Measurements from ENCODE around the gene MEPE. TPM values are rescaled to one million over a fixed set of nuclear protein-coding genes. Genes with fewer than 3 reads are reported as not detected.
A peak's percentile ranks its signal among the peaks of the same experiment; 100 is the strongest.

Gene MEPE
- total RNA-seq, 3 donors from 2014 or later, result not detected

DNA sequence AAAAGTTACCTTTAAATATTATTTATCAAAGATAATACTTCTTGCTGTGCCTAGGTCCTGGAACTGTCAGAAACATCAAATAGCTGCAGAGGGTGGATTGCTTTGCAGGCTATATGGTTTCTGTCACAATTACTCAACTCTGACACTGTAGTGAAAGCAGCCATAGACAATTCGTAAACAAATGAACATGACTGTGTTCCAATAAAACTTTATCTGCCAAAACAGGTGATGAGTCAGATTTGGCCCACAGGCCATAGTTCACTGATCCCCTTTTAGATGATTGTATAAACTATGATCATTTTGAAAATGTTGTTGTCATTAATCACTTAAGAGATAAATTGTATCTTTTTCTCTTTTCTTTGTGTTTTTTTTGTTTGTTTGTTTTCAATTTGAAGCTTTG, 8.4 kb upstream of the MEPE start:
- H3K9me3 Mint-ChIP-seq, result no peaks in the 10 kb centered on the region
- ATAC-seq (no peak), DNase-seq (no peak)
- peaks cover 9% of the 10 kb centered on the region for H3K27me3 Mint-ChIP-seq (ENCODE audit: low read depth)
- H3K4me1 Mint-ChIP-seq (ENCODE audit: low read depth), result no peaks in the 10 kb centered on the region
- H3K4me3 Mint-ChIP-seq, result no peak overlapping the region
- no peaks in the 10 kb centered on the region for H3K36me3 Mint-ChIP-seq (ENCODE audit: insufficient read depth)

- Mint-ChIP-seq H3K4me3 (no peak overlapping the region), H3K36me3 (ENCODE audit: insufficient read depth) (no peaks in the 10 kb centered on the region), H3K4me1 (ENCODE audit: low read depth) (no peaks in the 10 kb centered on the region), H3K27me3 (ENCODE audit: low read depth) (peaks cover 6% of the 10 kb centered on the region), H3K9me3 (no peaks in the 10 kb centered on the region)
- DNase-seq, result no peak
- ATAC-seq, result no peak
These were observed 1.6 kb downstream of the MEPE start for GRCh38 chr4:87834401-87834800.

DNA sequence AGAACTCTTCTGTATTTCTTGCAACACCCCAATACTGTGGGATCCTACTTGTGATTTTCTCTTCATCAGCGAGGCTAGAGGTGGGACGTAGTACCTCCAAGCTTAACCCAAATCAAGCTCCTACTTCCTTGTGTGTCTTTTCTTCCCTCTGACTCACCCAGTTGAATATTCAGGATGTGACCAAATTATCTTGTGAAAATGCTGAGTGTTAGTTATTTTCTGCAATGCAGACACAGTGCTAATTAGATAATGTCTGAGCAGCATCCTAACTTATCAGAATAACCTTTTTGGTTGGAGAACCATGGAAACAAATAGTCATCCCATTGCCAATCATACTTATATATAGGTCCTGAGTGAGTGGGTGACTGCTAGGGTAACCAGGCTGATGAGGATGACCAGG, 2.4 kb downstream of the MEPE start:
- H3K36me3 Mint-ChIP-seq (ENCODE audit: insufficient read depth), result no peaks in the 10 kb centered on the region
- no peaks in the 10 kb centered on the region for H3K9me3 Mint-ChIP-seq
- peaks cover 3% of the 10 kb centered on the region for H3K27me3 Mint-ChIP-seq (ENCODE audit: low read depth)
- H3K4me3 Mint-ChIP-seq, result no peak overlapping the region
- no peak for ATAC-seq
- no peaks in the 10 kb centered on the region for H3K4me1 Mint-ChIP-seq (ENCODE audit: low read depth)
- no peak for DNase-seq

DNA sequence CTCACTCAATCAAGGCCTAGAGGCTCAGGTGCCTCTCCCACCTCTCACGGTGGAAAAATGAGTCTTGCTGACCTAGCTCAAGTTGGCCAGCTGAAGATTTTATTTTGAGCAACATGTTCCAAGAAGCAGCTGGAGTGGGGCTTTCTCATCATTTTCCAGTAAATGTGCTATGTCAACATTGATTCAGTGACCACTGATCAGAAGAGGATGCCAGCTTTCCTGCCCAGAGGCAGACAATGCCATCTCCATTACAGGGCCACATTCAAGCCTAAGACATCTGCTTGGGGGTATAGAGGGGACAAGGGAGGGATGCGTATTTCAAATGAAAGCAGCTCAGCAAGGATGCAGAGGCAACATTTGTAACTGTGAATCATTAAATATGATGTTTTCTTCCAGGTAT, 3.0 kb downstream of the MEPE start:
- no peak overlapping the region for H3K4me3 Mint-ChIP-seq
- no peaks in the 10 kb centered on the region for H3K4me1 Mint-ChIP-seq (ENCODE audit: low read depth)
- no peaks in the 10 kb centered on the region for H3K36me3 Mint-ChIP-seq (ENCODE audit: insufficient read depth)
- peaks cover 7% of the 10 kb centered on the region for H3K27me3 Mint-ChIP-seq (ENCODE audit: low read depth)
- ATAC-seq (no peak), DNase-seq (no peak)
- no peaks in the 10 kb centered on the region for H3K9me3 Mint-ChIP-seq

GRCh38 chr4:87838205-87838604, 5.4 kb downstream of the MEPE start:
- no peaks in the 10 kb centered on the region for H3K9me3 Mint-ChIP-seq

DNA sequence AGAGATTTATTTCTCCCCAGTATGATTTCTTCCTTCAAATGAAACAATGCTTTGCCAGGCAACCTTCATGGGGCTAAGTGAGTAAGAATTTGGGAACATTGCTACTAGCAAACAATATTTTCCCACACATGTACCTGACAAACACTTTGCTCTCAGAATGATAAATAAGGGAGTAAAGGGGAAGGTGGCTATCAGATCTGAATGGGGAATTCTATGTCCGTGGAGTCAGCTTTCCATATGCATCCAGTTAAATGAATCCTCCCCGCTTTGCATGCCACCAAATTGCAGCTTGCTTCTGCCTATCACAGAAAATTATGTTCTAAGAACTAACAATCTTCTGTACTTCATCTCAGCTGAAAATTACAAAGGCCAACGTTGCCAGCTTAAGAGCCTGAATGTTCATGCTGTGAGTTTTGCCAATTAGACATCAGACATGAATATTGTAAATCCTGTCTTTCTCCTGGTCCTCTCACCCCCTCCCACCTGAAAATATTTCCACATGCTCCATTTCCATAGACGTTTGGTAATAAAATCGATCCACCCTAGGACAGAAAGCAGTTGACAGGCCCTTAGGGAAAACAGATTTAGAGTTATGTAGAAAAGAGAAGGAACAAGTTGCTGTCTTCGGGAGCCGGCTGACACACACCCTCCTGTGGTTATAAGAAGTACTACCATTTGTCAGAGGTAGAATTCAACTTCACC, 6.3 kb downstream of the MEPE start:
- no peaks in the 10 kb centered on the region for H3K4me1 Mint-ChIP-seq (ENCODE audit: low read depth)
- ATAC-seq, result no peak

More at GRCh38 chr4:87838205-87838604, 5.4 kb downstream of the MEPE start:
- H3K4me1 Mint-ChIP-seq (ENCODE audit: low read depth), result no peaks in the 10 kb centered on the region
- H3K4me3 Mint-ChIP-seq, result no peak overlapping the region
- ATAC-seq, result no peak
- H3K27me3 Mint-ChIP-seq (ENCODE audit: low read depth), result peaks cover 9% of the 10 kb centered on the region
- H3K36me3 Mint-ChIP-seq (ENCODE audit: insufficient read depth), result no peaks in the 10 kb centered on the region
- no peak for DNase-seq

DNA sequence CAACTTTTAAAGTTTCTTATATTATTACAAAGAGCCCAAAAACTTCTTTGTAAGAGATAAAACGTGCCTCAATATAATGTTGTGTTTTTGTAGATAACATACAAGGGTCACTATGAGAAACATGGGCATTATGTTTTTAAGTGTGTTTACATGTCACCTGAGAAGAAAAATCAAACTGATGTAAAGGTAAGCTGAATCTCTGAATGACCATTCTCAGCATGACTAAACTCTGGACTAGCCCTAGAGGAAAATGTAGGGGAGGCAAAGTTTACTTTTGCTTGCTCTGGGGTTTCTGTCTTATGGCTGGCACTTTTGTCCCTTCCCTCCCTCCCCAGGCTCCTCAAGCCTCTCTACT, 6.8 kb downstream of the MEPE start:
- no peak for ATAC-seq
- H3K4me1 Mint-ChIP-seq (ENCODE audit: low read depth), result no peaks in the 10 kb centered on the region
- H3K9me3 Mint-ChIP-seq, result no peaks in the 10 kb centered on the region
- DNase-seq, result no peak
- no peaks in the 10 kb centered on the region for H3K36me3 Mint-ChIP-seq (ENCODE audit: insufficient read depth)
- no peak overlapping the region for H3K4me3 Mint-ChIP-seq
- peaks cover 11% of the 10 kb centered on the region for H3K27me3 Mint-ChIP-seq (ENCODE audit: low read depth)

More for the DNA sequence above, 6.3 kb downstream of the MEPE start:
- H3K36me3 Mint-ChIP-seq (ENCODE audit: insufficient read depth), result no peaks in the 10 kb centered on the region
- DNase-seq, result no peak
- no peak overlapping the region for H3K4me3 Mint-ChIP-seq
- no peaks in the 10 kb centered on the region for H3K9me3 Mint-ChIP-seq
- peaks cover 11% of the 10 kb centered on the region for H3K27me3 Mint-ChIP-seq (ENCODE audit: low read depth)

DNA sequence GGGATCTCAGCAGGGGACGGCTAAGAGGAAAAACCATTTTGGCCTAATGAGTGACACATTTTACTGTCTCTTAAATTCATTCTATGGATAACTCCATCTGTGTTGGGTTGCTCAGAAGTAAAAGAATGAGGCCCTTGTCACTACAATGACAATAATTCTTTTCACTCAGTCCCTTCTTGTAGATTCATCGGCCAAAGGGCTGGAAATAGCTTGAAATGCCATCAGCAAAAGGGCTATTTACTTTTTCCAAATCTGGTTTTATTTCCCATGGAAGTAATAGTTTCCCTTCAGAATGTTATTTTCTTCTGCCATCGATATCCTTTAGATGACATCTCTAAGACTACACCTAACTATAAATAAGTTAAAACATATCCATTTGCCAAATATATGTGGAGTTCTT, 7.4 kb downstream of the MEPE start:
- Mint-ChIP-seq H3K9me3 (no peaks in the 10 kb centered on the region), H3K27me3 (ENCODE audit: low read depth) (peaks cover 14% of the 10 kb centered on the region), H3K4me3 (no peak overlapping the region)

GRCh38 chr4:87843936-87844335, 11.2 kb downstream of the MEPE start:
- Mint-ChIP-seq H3K9me3 (no peaks in the 10 kb centered on the region), H3K27me3 (ENCODE audit: low read depth) (peaks cover 25% of the 10 kb centered on the region), H3K4me3 (no peak overlapping the region), H3K4me1 (ENCODE audit: low read depth) (no peaks in the 10 kb centered on the region), H3K36me3 (ENCODE audit: insufficient read depth) (no peaks in the 10 kb centered on the region)
- ATAC-seq (no peak), DNase-seq (no peak)

More for the DNA sequence above, 7.4 kb downstream of the MEPE start:
- H3K36me3 Mint-ChIP-seq (ENCODE audit: insufficient read depth), result no peaks in the 10 kb centered on the region
- DNase-seq (no peak), ATAC-seq (no peak)
- no peaks in the 10 kb centered on the region for H3K4me1 Mint-ChIP-seq (ENCODE audit: low read depth)

GRCh38 chr4:87844452-87844851, 11.7 kb downstream of the MEPE start:
- Mint-ChIP-seq H3K4me1 (ENCODE audit: low read depth) (peaks cover 3% of the 10 kb centered on the region), H3K9me3 (no peaks in the 10 kb centered on the region), H3K4me3 (no peak overlapping the region), H3K27me3 (ENCODE audit: low read depth) (peaks cover 22% of the 10 kb centered on the region), H3K36me3 (ENCODE audit: insufficient read depth) (no peaks in the 10 kb centered on the region)
- DNase-seq (no peak), ATAC-seq (no peak)

DNA sequence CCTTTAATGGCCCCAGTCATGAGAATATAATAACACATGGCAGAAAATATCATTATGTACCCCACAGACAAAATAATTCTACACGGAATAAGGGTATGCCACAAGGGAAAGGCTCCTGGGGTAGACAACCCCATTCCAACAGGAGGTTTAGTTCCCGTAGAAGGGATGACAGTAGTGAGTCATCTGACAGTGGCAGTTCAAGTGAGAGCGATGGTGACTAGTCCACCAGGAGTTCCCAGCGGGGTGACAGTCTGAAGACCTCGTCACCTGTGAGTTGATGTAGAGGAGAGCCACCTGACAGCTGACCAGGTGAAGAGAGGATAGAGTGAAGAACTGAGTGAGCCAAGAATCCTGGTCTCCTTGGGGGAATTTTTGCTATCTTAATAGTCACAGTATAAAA, 13.5 kb downstream of the MEPE start:
- Mint-ChIP-seq H3K4me3 (no peak overlapping the region), H3K4me1 (ENCODE audit: low read depth) (peaks cover 3% of the 10 kb centered on the region), H3K36me3 (ENCODE audit: insufficient read depth) (no peaks in the 10 kb centered on the region), H3K9me3 (no peaks in the 10 kb centered on the region), H3K27me3 (ENCODE audit: low read depth) (peaks cover 18% of the 10 kb centered on the region)
- ATAC-seq (no peak), DNase-seq (no peak)

- no peaks in the 10 kb centered on the region for H3K36me3 Mint-ChIP-seq (ENCODE audit: insufficient read depth)
- H3K9me3 Mint-ChIP-seq, result no peaks in the 10 kb centered on the region
- peak; percentile 71 to 86 for ATAC-seq
- H3K4me1 Mint-ChIP-seq (ENCODE audit: low read depth), result peaks cover 3% of the 10 kb centered on the region
- peak; percentile 9 for DNase-seq
- peaks cover 16% of the 10 kb centered on the region for H3K27me3 Mint-ChIP-seq (ENCODE audit: low read depth)
- H3K4me3 Mint-ChIP-seq, result peak overlapping the region; percentile 12
These were observed 16.0 kb downstream of the MEPE start for GRCh38 chr4:87848622-87849351.

DNA sequence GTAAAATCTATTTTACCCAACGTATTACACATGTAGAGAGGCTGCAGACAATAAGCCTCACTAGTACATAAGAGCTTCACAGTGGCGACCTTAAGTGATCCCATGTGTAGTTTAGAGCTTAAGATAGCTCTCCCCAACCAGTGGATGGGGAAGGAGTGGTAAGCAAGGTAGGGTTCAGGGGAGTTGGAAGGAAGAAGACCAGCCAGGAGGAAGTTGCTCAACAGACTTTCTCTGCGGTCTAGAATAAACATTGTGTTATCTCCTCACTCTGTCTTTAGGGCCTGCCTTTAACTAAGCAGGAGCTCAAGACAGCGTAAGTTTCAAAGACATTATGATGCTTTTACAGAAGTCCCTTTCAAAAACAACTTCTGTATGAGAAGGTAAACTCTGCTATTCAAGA, 16.8 kb downstream of the MEPE start:
- no peaks in the 10 kb centered on the region for H3K36me3 Mint-ChIP-seq (ENCODE audit: insufficient read depth)
- no peaks in the 10 kb centered on the region for H3K9me3 Mint-ChIP-seq
- ATAC-seq (no peak), DNase-seq (no peak)
- no peak overlapping the region for H3K4me3 Mint-ChIP-seq
- H3K27me3 Mint-ChIP-seq (ENCODE audit: low read depth), result peaks cover 13% of the 10 kb centered on the region
- peaks cover 3% of the 10 kb centered on the region for H3K4me1 Mint-ChIP-seq (ENCODE audit: low read depth)

DNA sequence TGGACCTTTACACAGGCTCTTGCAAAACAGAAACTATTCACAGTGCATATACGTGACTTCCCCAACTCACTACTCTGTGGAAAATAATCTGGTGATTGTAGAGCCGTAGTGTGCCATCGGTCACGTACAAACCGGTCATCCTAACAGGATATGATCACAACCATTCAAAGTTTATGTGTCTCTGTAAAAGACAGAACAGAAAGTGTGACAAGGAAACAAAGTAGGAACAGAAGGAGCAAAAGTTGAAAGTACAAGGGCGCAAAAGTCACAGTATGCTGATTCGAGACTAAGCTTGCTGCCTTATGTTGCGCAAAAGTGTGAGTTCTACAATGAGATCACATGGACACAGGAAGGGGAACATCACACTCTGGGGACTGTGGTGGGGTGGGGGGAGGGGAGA, 18.6 kb downstream of the MEPE start:
- Mint-ChIP-seq H3K4me1 (ENCODE audit: low read depth) (peaks cover 3% of the 10 kb centered on the region), H3K27me3 (ENCODE audit: low read depth) (peaks cover 6% of the 10 kb centered on the region), H3K9me3 (no peaks in the 10 kb centered on the region), H3K4me3 (no peak overlapping the region), H3K36me3 (ENCODE audit: insufficient read depth) (no peaks in the 10 kb centered on the region)
- DNase-seq (no peak), ATAC-seq (no peak)

GRCh38 chr4:87851953-87852352, 19.2 kb downstream of the MEPE start:
- Mint-ChIP-seq H3K4me1 (ENCODE audit: low read depth) (peaks cover 3% of the 10 kb centered on the region), H3K36me3 (ENCODE audit: insufficient read depth) (no peaks in the 10 kb centered on the region), H3K4me3 (no peak overlapping the region), H3K27me3 (ENCODE audit: low read depth) (peaks cover 3% of the 10 kb centered on the region), H3K9me3 (no peaks in the 10 kb centered on the region)
- DNase-seq (no peak), ATAC-seq (no peak)

Measured in activated T-cell treated with anti-CD3 and anti-CD28 coated beads, Interleukin-2, amount 50 U/mL, for 4 hours (primary cell).